ENCODE results near the gene ADGRG3.

ADGRG3 gene

DNA sequence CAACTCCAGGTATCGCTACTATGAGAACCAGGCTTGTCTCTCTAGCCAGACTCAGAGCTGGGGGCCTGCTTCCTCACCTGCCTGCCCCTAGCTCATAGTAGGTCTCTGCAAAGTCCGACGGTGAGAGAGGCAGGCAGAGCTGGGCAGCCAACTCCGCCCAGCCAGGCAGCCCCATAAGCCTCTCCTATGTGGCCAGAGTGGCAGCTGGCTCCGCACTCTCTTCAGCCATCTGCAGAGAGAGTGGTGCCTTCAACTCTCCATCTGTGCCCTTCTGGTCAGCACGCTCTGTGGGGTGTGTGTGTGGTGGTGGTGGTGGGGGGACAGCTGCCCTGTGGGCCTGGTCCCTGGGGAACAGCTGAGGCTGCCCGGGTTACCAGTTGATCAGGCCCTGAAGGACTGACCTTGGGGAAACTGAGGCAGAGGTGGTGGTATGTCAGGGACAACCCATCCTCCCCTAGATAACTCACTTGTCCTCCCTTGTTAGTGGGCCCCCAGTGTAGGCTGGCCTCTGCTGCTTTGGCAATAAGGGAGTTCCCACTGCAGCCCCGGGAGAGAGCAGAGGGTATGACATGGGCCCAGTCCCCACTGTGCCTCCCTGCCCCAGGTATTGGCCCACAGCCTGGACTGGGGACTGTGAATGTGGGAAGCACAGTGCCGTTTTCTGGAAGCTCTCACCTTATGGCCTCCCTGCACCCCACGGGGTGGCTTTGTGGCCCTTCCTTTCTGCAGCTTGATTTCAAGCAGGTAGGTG is 41.5 kb upstream of the ADGRG3 start:
- no peak for TF ChIP-seq EZH2phosphoT487 (IDR thresholded peaks at IDR 0.05; ENCODE audit: borderline replicate concordance, low read length)
- TF ChIP-seq, protein P1, sequence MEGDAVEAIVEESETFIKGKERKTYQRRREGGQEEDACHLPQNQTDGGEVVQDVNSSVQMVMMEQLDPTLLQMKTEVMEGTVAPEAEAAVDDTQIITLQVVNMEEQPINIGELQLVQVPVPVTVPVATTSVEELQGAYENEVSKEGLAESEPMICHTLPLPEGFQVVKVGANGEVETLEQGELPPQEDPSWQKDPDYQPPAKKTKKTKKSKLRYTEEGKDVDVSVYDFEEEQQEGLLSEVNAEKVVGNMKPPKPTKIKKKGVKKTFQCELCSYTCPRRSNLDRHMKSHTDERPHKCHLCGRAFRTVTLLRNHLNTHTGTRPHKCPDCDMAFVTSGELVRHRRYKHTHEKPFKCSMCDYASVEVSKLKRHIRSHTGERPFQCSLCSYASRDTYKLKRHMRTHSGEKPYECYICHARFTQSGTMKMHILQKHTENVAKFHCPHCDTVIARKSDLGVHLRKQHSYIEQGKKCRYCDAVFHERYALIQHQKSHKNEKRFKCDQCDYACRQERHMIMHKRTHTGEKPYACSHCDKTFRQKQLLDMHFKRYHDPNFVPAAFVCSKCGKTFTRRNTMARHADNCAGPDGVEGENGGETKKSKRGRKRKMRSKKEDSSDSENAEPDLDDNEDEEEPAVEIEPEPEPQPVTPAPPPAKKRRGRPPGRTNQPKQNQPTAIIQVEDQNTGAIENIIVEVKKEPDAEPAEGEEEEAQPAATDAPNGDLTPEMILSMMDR (IDR thresholded peaks at IDR 0.05; ENCODE audit: low read depth, low read length, poor library complexity, severe bottlenecking) = no peak
- no peak overlapping the region for H3K4me3 ChIP-seq (ENCODE audit: low read length)
- no peaks in the 10 kb centered on the region for H3K36me3 ChIP-seq (ENCODE audit: control insufficient read depth, low read length)
- no peaks in the 10 kb centered on the region for H3K9me3 ChIP-seq (ENCODE audit: control insufficient read depth, insufficient read depth, low read length)
- no peak overlapping the region for H3K4me2 ChIP-seq (ENCODE audit: low read length)
- H3K4me1 ChIP-seq (ENCODE audit: control insufficient read depth, low read length) = no peaks in the 10 kb centered on the region
- no peaks in the 10 kb centered on the region for H3K9me2 ChIP-seq (replicated peaks; ENCODE audit: control insufficient read depth, low read length)
- no peaks in the 10 kb centered on the region for H3K79me2 ChIP-seq (ENCODE audit: control insufficient read depth, low read length)
- no peaks in the 10 kb centered on the region for H4K20me1 ChIP-seq (ENCODE audit: control insufficient read depth, insufficient read depth, low read depth, low read length)
- no peaks in the 10 kb centered on the region for H3F3A ChIP-seq (ENCODE audit: control insufficient read depth, insufficient read depth)
- no peak overlapping the region for H3K27ac ChIP-seq (ENCODE audit: low read depth, low read length)
- H3K27me3 ChIP-seq (ENCODE audit: control insufficient read depth, low read length) = peaks cover 31% of the 10 kb centered on the region

DNA sequence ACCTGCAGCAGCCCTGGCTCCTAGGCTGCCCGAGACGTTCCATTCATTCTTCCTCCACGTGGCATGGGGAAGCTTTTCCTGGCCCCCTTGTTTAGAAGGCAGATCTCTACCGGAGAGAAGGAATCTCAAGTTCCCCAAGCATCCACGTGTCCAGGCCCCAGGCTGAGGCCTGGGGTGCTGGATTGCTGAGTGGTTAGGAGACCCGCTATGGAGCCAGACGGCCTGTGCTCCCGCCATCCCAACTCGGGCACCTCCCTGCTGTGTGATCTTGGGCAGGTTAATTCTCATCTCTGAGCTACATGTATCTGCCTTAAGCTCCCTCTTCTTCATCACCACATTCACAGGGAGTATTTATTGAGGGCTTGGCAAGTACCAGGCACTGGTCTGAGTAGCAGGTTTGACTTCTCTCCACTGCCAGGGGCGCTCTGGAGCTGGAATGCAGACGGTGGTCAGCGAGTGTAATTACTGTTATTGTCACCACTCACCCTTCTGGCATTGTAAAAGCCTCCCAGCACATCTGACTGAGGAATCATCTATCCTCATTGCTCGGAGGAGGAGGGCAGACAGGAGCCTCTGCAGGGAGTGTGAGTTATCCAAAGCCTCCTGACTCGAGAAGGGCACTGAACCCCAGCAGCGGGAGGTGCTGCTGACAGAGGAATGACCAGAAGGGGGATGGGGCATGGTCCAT is 40.8 kb upstream of the ADGRG3 start:
- H3K27ac ChIP-seq (ENCODE audit: low read depth, low read length) = no peak overlapping the region
- no peaks in the 10 kb centered on the region for H3K79me2 ChIP-seq (ENCODE audit: control insufficient read depth, low read length)
- H3F3A ChIP-seq (ENCODE audit: control insufficient read depth, insufficient read depth) = no peaks in the 10 kb centered on the region
- no peaks in the 10 kb centered on the region for H3K9me2 ChIP-seq (replicated peaks; ENCODE audit: control insufficient read depth, low read length)
- H3K36me3 ChIP-seq (ENCODE audit: control insufficient read depth, low read length) = no peaks in the 10 kb centered on the region
- H3K4me3 ChIP-seq (ENCODE audit: low read length) = no peak overlapping the region
- H3K9me3 ChIP-seq (ENCODE audit: control insufficient read depth, insufficient read depth, low read length) = no peaks in the 10 kb centered on the region
- TF ChIP-seq, protein P1 (IDR thresholded peaks at IDR 0.05; ENCODE audit: low read depth, low read length, poor library complexity, severe bottlenecking) = no peak
- no peak for TF ChIP-seq EZH2phosphoT487 (IDR thresholded peaks at IDR 0.05; ENCODE audit: borderline replicate concordance, low read length)
- no peak overlapping the region for H3K4me2 ChIP-seq (ENCODE audit: low read length)
- H3K4me1 ChIP-seq (ENCODE audit: control insufficient read depth, low read length) = no peaks in the 10 kb centered on the region
- H3K27me3 ChIP-seq (ENCODE audit: control insufficient read depth, low read length) = peaks cover 31% of the 10 kb centered on the region
- no peaks in the 10 kb centered on the region for H4K20me1 ChIP-seq (ENCODE audit: control insufficient read depth, insufficient read depth, low read depth, low read length)

DNA sequence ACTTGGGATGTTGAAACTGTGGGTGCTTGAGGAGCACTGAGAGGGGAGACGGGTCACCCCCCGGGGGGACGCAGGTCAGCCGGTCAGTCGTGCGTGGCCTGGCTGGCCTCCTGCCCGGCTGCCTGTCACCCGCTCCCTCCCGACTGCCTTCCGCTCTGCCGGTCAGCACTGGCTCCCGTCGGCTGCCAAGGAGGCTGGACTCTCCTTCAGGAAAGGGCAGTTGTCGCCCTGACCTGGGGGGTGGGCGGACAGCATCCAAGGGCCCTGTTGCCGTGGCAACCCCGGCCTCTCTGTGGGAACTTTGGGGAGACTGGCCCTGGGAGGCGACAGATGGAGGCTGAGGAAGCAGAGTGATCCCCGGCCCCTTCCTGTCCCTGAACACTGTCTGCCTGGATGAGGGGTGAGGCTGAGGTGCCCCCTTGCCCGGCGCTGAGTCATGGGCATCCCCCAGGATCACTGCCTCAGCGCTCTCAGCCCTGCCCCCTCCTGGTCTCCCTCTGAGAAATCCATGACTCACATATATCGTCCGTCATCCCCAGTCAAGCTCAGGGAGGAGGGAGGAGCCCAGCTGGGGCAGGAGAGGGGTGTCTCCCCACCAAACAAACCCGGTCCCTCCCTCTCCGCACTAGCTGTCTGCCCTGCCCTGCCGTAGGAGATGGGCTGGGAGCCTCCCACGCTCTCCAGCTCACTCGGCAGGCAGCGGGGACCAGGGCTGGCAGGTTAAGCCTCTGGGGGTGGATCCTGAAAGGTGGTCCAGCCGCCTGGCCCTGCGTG is 39.9 kb upstream of the ADGRG3 start, which contains the start of gene ADGRG1:
Gene ADGRG1, plus strand, starts transcription at position 623 of the 774 bp plus-strand sequence. CDS start 21,658 bp downstream, outside the sequence.
- no peaks in the 10 kb centered on the region for H3K79me2 ChIP-seq (ENCODE audit: control insufficient read depth, low read length)
- H3F3A ChIP-seq (ENCODE audit: control insufficient read depth, insufficient read depth) = no peaks in the 10 kb centered on the region
- TF ChIP-seq EZH2phosphoT487 (IDR thresholded peaks at IDR 0.05; ENCODE audit: borderline replicate concordance, low read length) = no peak
- TF ChIP-seq, protein P1 (IDR thresholded peaks at IDR 0.05; ENCODE audit: low read depth, low read length, poor library complexity, severe bottlenecking) = no peak
- no peak within 1 kb of the TSS for H3K4me3 ChIP-seq (ENCODE audit: low read length)
- H3K36me3 ChIP-seq (ENCODE audit: control insufficient read depth, low read length) = no peaks in the 10 kb centered on the region
- no peaks in the 10 kb centered on the region for H3K9me3 ChIP-seq (ENCODE audit: control insufficient read depth, insufficient read depth, low read length)
- H3K9me2 ChIP-seq (replicated peaks; ENCODE audit: control insufficient read depth, low read length) = no peaks in the 10 kb centered on the region
- H3K27ac ChIP-seq (ENCODE audit: low read depth, low read length) = no peak within 1 kb of the TSS
- peaks cover 31% of the 10 kb centered on the region for H3K27me3 ChIP-seq (ENCODE audit: control insufficient read depth, low read length)
- no peak within 1 kb of the TSS for H3K4me2 ChIP-seq (ENCODE audit: low read length)
- H4K20me1 ChIP-seq (ENCODE audit: control insufficient read depth, insufficient read depth, low read depth, low read length) = no peaks in the 10 kb centered on the region
- no peaks in the 10 kb centered on the region for H3K4me1 ChIP-seq (ENCODE audit: control insufficient read depth, low read length)

Measured in DOHH2 (cell line).